Panc1 (cell line): ENCODE data around the gene MRPL17. TPM values are rescaled to one million over a fixed set of nuclear protein-coding genes. Genes with fewer than 3 reads are reported as not detected.
A peak's percentile ranks its signal among the peaks of the same experiment; 100 is the strongest.

ENCODE experiments used
- ATAC-seq: fragments of 200-7000 bp; cut with Tn5 transposase; 2 replicates; pipeline ENCODE4 v1.9.1; 2020; ENCODE audit warnings: mild to moderate bottlenecking, moderate library complexity
- Bru-seq: library from RNA; stranded (reverse); fragments of 400-500 nt; gene quantifications from one replicate; lab custom pipeline; 2021; lab: Mats Ljungman, UMichigan
- BruChase-seq, 2 experiments: library from RNA; stranded (reverse); fragments of 400-500 nt; gene quantifications; one replicate each; lab custom pipeline; 2021; lab: Mats Ljungman, UMichigan
- BruUV-seq: library from RNA; stranded (reverse); fragments of 400-500 nt; replicated peaks from 2 replicates; lab custom pipeline; 2021; lab: Mats Ljungman, UMichigan
- CTCF ChIA-PET: fragments of 300-600 bp; sonication (Branson Sonifier 250); formaldehyde crosslinking; loops from one replicate; lab custom pipeline; 2022; ENCODE audit warnings: antibody characterized with exemption; lab: Charles Lee
- POLR2A ChIA-PET: fragments of 300-600 bp; sonication (Branson Sonifier 250); formaldehyde crosslinking; loops from one replicate; lab custom pipeline; 2022; ENCODE audit warnings: antibody characterized with exemption; lab: Charles Lee
- DNase-seq: peaks from one replicate; pipeline ENCODE4 v3.0.0-alpha.2; 2010; ENCODE audit warnings: low read depth, low spot score
- H3K27ac ChIP-seq: 2 replicates; pipeline ENCODE4 v1.5.1; 2011; ENCODE audit warnings: mild to moderate bottlenecking, low read length, inconsistent platforms
- H3K27me3 ChIP-seq: fragments of 200-500 bp; sonication (Bioruptor generic); 2 replicates; pipeline ENCODE4 v1.6.0; 2014; ENCODE audit warnings: low read length, inconsistent platforms; ENCODE audit not compliant: control insufficient read depth, insufficient read depth
- H3K36me3 ChIP-seq: fragments of 200-500 bp; sonication (Bioruptor generic); 2 replicates; pipeline ENCODE4 v1.5.1; 2014; ENCODE audit warnings: inconsistent platforms, mild to moderate bottlenecking, low read length, moderate library complexity; ENCODE audit not compliant: control insufficient read depth, insufficient read depth
- H3K4me1 ChIP-seq: 2 replicates; pipeline ENCODE4 v1.5.1; 2011; ENCODE audit warnings: inconsistent platforms, mild to moderate bottlenecking, low read length, moderate library complexity; ENCODE audit not compliant: control insufficient read depth, insufficient read depth
- H3K4me3 ChIP-seq, 2 experiments: 2 replicates each; pipeline ENCODE4 v1.5.1; 2011 to 2012; ENCODE audit warnings: low read depth in 2 of 2, low read length in 2 of 2, mild to moderate bottlenecking in 2 of 2, inconsistent platforms in 1 of 2, moderate library complexity in 1 of 2
- H3K9me3 ChIP-seq: fragments of 200-500 bp; sonication (Bioruptor generic); 2 replicates; pipeline ENCODE4 v1.5.1; 2014; ENCODE audit warnings: low read depth, mild to moderate bottlenecking, inconsistent platforms, low read length, moderate library complexity; ENCODE audit not compliant: control insufficient read depth, insufficient read depth
- CTCF ChIP-seq: fragments of 450-650 bp; IDR thresholded peaks from 2 replicates; pipeline ENCODE4 v1.5.1; 2017; ENCODE audit warnings: mild to moderate bottlenecking
- POLR2AphosphoS5 ChIP-seq: IDR thresholded peaks from 2 replicates; pipeline ENCODE4 v1.6.1; 2012; ENCODE audit warnings: mild to moderate bottlenecking, low read depth, low read length, moderate library complexity
- REST ChIP-seq, 2 experiments: IDR thresholded peaks; 2 replicates each; pipeline ENCODE4 v1.6.1; 2011 to 2012; ENCODE audit warnings: low read depth in 2 of 2, control low read depth in 1 of 2, low read length in 1 of 2, mild to moderate bottlenecking in 1 of 2, moderate library complexity in 1 of 2; ENCODE audit not compliant: insufficient read depth in 1 of 2
- SIN3A ChIP-seq: IDR thresholded peaks from 2 replicates; pipeline ENCODE4 v1.6.1; 2012; ENCODE audit warnings: low read depth, mild to moderate bottlenecking, low read length, moderate library complexity, borderline replicate concordance; ENCODE audit not compliant: insufficient read depth
- TCF7L2 ChIP-seq: IDR thresholded peaks from 2 replicates; pipeline ENCODE4 v1.6.1; 2011; ENCODE audit warnings: mild to moderate bottlenecking, low read depth, low read length, inconsistent platforms
- in situ Hi-C: cut with HindIII; loops from 2 replicates; pipeline ENCODE4 v1.10.0; 2016; ENCODE audit warnings: low sequenced_read_pairs, low pct_unique_long_range_greater_than_20kb
- intact Hi-C: fragments of 100-400 bp; cut with micrococcal nuclease; formaldehyde crosslinking; loops from one replicate; pipeline ENCODE4 v1.10.0; 2022; ENCODE audit not compliant: unreplicated experiment
- long read RNA-seq: library from polyadenylated mRNA; unstranded; transcript quantifications from one replicate; pipeline ENCODE4 v2.0.0, GENCODE V29; 2021; ENCODE audit not compliant: unreplicated experiment
- polyA plus RNA-seq: library from polyadenylated mRNA; unstranded; fragments of >200 nt; gene quantifications from one replicate; pipeline ENCODE4 v1.2.1, GENCODE V29; 2012; ENCODE audit warnings: missing spikeins; ENCODE audit not compliant: insufficient read length
- total RNA-seq: library from RNA; stranded (reverse); gene quantifications from one replicate; pipeline ENCODE4 v1.2.1, GENCODE V29; 2021; ENCODE audit not compliant: unreplicated experiment

MRPL17 gene
- 115 TPM for total RNA-seq
- 168 TPM for polyA plus RNA-seq
- percentile 95 among the genes with signal in this experiment for Bru-seq, nascent RNA
- percentile 94 among the genes with signal in this experiment for BruChase-seq, experiment 1, labeled RNA remaining after a 2-hour chase
- BruChase-seq, experiment 2, labeled RNA remaining after a 6-hour chase, result percentile 95 among the genes with signal in this experiment
- long read RNA-seq, transcript MRPL17-202 (2 exons, 1,002 nt), result minor isoform, 6 of 94 reads
- long read RNA-seq, transcript MRPL17-201 (3 exons, 1,969 nt), result major isoform, 84 of 94 reads
- long read RNA-seq, partial matches to known transcripts, result 0 of 94 reads
- long read RNA-seq, other reads (novel, unspliced or antisense), result 3 of 94 reads

- BruUV-seq, result no TSS peak
- POLR2A ChIA-PET, result interaction anchor here (1.0 kb wide), 1 partner anchor 18 kb away, joined by 3 read pairs; no protein-coding TSS in a partner anchor
- Histone ChIP-seq H3K4me3 (peak within 1 kb of the TSS; percentile 82 to 99), H3K27me3 (peaks cover 3% of the 10 kb centered on the region; the same call in 1 of the 2 replicates), H3K36me3 (peaks cover 20% of the 10 kb centered on the region), H3K27ac (peak within 1 kb of the TSS; percentile 99), H3K9me3 (no peaks in the 10 kb centered on the region), H3K4me1 (peaks cover 16% of the 10 kb centered on the region)
- intact Hi-C loops (loop anchor here (5.0 kb wide), 2 partner anchors 71 to 151 kb away; partner anchors contain the start of gene TAF10), in situ Hi-C loops (no loop called here)
- TF ChIP-seq REST (IDR thresholded peaks at IDR 0.05; ENCODE audit: insufficient read depth in 1 of 2, low read depth in 2 of 2, low read length in 1 of 2) (no peak), CTCF (peak; percentile 100), POLR2AphosphoS5 (peak; percentile 99), SIN3A (peak; percentile 97), TCF7L2 (peak; percentile 30; the same call in 1 of the 2 replicates)
- CTCF ChIA-PET, result interaction anchor here (0.6 to 2.0 kb wide), 11 partner anchors 11 to 432 kb away, joined by 3 to 34 read pairs (median 4); partner anchors contain the start of genes TAF10 and TPP1
- DNase-seq, result peak; percentile 99
- peak; percentile 98 for ATAC-seq
These were observed at the start of gene MRPL17 for GRCh38 chr11:6682936-6683861. TSS of gene MRPL17 (minus strand) at chr11:6683340. CDS start at chr11:6683296, 44 bp downstream.

GRCh38 chr11:6727971-6728760, 45.0 kb upstream of the MRPL17 start:
- no peak for TF ChIP-seq REST (IDR thresholded peaks at IDR 0.05; ENCODE audit: insufficient read depth in 1 of 2, low read depth in 2 of 2, low read length in 1 of 2)
- no peak for TF ChIP-seq SIN3A
- no peak for TF ChIP-seq POLR2AphosphoS5
- H3K4me3 ChIP-seq, result no peak overlapping the region
- ATAC-seq (no peak), DNase-seq (no peak)
- no peak overlapping the region for H3K27ac ChIP-seq
- intact Hi-C loops, result no loop called here
- CTCF ChIA-PET, result interaction anchor here (0.6 kb wide), 1 partner anchor 10 kb away, joined by 6 read pairs; no protein-coding TSS in a partner anchor
- peaks cover 4% of the 10 kb centered on the region for H3K27me3 ChIP-seq
- H3K36me3 ChIP-seq, result no peaks in the 10 kb centered on the region
- no TSS peak for BruUV-seq
- in situ Hi-C loops, result no loop called here
- no peaks in the 10 kb centered on the region for H3K9me3 ChIP-seq
- H3K4me1 ChIP-seq, result no peaks in the 10 kb centered on the region
- POLR2A ChIA-PET, result no interaction called here
